ENCODE measurements around the gene MYO18B.

DNA sequence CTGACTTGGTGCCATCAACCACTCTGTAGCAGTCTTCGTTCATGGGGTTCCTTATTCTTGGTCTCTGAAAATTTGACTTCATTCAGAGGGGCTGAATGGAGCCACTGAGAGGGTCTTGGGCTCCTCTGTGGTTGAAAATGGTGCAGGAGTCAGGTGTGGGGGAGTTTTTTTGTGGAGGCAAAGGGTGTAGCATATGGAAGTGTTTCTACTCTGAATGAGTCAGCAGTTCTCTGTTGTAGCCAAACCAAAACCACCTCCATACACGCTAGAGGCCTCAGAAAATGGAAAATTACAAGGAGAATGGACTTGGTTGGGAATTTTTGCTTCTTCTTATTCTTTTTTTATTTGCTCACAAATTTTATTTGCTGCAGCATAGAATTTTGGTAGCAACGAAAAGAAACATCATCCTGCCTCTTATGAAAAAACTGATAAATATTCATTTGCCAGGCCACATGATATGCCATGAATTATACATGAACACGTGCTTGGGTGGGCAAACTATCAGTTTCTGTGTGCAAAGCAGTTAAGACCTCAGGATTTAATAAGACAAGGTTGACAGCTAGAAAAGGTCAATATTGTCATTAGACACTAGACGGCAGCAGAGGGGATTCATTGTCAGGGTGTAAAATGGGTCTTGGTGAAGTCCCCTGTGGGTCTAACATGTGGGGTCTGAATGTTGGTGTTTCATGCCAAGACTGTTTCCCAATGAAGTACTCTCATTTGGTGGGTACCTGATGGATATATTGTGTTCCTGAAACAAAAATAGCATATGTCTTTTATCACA is 111.7 kb downstream of the MYO18B start:
- TF ChIP-seq, protein P1, sequence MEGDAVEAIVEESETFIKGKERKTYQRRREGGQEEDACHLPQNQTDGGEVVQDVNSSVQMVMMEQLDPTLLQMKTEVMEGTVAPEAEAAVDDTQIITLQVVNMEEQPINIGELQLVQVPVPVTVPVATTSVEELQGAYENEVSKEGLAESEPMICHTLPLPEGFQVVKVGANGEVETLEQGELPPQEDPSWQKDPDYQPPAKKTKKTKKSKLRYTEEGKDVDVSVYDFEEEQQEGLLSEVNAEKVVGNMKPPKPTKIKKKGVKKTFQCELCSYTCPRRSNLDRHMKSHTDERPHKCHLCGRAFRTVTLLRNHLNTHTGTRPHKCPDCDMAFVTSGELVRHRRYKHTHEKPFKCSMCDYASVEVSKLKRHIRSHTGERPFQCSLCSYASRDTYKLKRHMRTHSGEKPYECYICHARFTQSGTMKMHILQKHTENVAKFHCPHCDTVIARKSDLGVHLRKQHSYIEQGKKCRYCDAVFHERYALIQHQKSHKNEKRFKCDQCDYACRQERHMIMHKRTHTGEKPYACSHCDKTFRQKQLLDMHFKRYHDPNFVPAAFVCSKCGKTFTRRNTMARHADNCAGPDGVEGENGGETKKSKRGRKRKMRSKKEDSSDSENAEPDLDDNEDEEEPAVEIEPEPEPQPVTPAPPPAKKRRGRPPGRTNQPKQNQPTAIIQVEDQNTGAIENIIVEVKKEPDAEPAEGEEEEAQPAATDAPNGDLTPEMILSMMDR (IDR thresholded peaks at IDR 0.05) = no peak
- TF ChIP-seq POLR2AphosphoS5 (IDR thresholded peaks at IDR 0.05; ENCODE audit: insufficient read depth in 1 of 2, low read depth in 1 of 2) (no peak), POLR2A (IDR thresholded peaks at IDR 0.05) (no peak)

Measured in vagina (tissue), 2 donors.